Suprapubic skin (tissue), 4 donors: ENCODE data around the gene HSP90AB1. TPM values are rescaled to one million over a fixed set of nuclear protein-coding genes. Genes with fewer than 3 reads are reported as not detected.

Experiments
- DNase-seq, 2 donors: peaks; one replicate each; pipeline ENCODE4 v3.0.0-alpha.2; 2019; ENCODE audit warnings: low spot score in 2 of 2
- H3K27ac ChIP-seq: fragments of 200-600 bp; sonication (generic); one replicate; pipeline ENCODE4 v1.5.1; 2019
- H3K27me3 ChIP-seq: fragments of 200-600 bp; sonication (generic); one replicate; pipeline ENCODE4 v1.5.1; 2019
- H3K36me3 ChIP-seq: fragments of 200-600 bp; sonication (generic); one replicate; pipeline ENCODE4 v1.5.1; 2019
- H3K4me1 ChIP-seq: fragments of 200-600 bp; sonication (generic); one replicate; pipeline ENCODE4 v1.5.1; 2019
- H3K4me3 ChIP-seq: fragments of 200-600 bp; sonication (generic); one replicate; pipeline ENCODE4 v1.5.1; 2019; ENCODE audit warnings: mild to moderate bottlenecking
- H3K9me3 ChIP-seq: fragments of 200-600 bp; sonication (generic); one replicate; pipeline ENCODE4 v1.5.1; 2019
- EP300 ChIP-seq: sonication (generic); formaldehyde crosslinking; IDR thresholded peaks from one replicate; pipeline ENCODE4 v1.6.1; 2017; ENCODE audit warnings: antibody characterized with exemption
- POLR2A ChIP-seq, 2 donors: fragments of 450-650 bp; IDR thresholded peaks; one replicate each; pipeline ENCODE4 v1.6.1; 2017; ENCODE audit warnings: antibody characterized with exemption in 2 of 2, mild to moderate bottlenecking in 2 of 2, moderate library complexity in 2 of 2
- POLR2AphosphoS5 ChIP-seq, 3 donors: sonication (generic); formaldehyde crosslinking; IDR thresholded peaks; one replicate each; pipeline ENCODE4 v1.6.1; 2017; ENCODE audit warnings: antibody characterized with exemption in 3 of 3
- WGBS: methylation state at CpG from one replicate; pipeline ENCODE4 v1.1.5; 2018; 5-methylcytosine and 5-hydroxymethylcytosine counted together
- total RNA-seq, 4 donors: library from RNA; depleted of rRNA; stranded (reverse); fragments of >200 nt; gene quantifications; one replicate each; pipeline ENCODE4 v1.1.0, GENCODE V29; 2016
- TF ChIP-seq, protein P1 (sequence below), 2 donors: fragments of 200-600 bp in 1 of 2; fragments of 450-650 bp in 1 of 2; sonication (generic) in 1 of 2; IDR thresholded peaks; one replicate each; pipeline ENCODE4 v1.5.1; 2016 to 2019; ENCODE audit warnings: antibody characterized with exemption in 2 of 2, mild to moderate bottlenecking in 1 of 2, moderate library complexity in 1 of 2

The HSP90AB1 gene
- total RNA-seq, 4 donors from 2014 or later, result 450 to 830 (median 678) TPM

DNA sequence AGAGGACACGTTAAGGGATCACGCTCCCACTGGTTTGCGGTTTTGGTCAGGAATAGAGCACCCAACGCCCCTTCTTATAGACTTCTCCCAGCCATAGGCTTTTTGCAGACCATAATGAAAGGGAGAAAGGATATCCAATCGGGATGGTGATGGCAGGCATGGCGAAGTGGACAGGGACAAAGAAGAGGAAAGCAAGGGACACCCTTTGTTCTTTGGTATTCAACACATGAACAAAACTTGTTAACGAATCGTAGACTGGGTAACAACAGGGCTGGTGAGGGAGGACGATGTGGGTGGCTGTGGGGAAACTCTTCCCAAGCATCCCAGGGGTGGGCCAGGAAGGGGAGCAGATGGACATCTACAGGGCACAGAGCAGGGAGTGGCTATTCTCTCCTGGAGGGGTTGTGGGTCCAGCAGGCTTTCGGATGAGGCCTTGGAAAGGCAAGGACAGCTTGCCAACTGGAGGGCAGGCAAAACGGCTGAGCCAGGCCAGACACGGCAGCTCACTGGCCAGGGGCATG is 1.4 kb upstream of the HSP90AB1 start:
- Histone ChIP-seq H3K27ac (peak overlapping the region; percentile 94), H3K4me3 (peak overlapping the region; percentile 92), H3K4me1 (peaks cover 36% of the 10 kb centered on the region), H3K9me3 (no peaks in the 10 kb centered on the region), H3K27me3 (no peaks in the 10 kb centered on the region), H3K36me3 (peaks cover 17% of the 10 kb centered on the region)
- WGBS, result 80% methylated on average over 10 of the region's 12 CpGs
- DNase-seq, result no peak
- TF ChIP-seq, protein P1, sequence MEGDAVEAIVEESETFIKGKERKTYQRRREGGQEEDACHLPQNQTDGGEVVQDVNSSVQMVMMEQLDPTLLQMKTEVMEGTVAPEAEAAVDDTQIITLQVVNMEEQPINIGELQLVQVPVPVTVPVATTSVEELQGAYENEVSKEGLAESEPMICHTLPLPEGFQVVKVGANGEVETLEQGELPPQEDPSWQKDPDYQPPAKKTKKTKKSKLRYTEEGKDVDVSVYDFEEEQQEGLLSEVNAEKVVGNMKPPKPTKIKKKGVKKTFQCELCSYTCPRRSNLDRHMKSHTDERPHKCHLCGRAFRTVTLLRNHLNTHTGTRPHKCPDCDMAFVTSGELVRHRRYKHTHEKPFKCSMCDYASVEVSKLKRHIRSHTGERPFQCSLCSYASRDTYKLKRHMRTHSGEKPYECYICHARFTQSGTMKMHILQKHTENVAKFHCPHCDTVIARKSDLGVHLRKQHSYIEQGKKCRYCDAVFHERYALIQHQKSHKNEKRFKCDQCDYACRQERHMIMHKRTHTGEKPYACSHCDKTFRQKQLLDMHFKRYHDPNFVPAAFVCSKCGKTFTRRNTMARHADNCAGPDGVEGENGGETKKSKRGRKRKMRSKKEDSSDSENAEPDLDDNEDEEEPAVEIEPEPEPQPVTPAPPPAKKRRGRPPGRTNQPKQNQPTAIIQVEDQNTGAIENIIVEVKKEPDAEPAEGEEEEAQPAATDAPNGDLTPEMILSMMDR (IDR thresholded peaks at IDR 0.05), result no peak
- no peak for TF ChIP-seq EP300
- TF ChIP-seq POLR2A (IDR thresholded peaks at IDR 0.05), result no peak
- TF ChIP-seq POLR2AphosphoS5 (IDR thresholded peaks at IDR 0.05), result no peak

DNA sequence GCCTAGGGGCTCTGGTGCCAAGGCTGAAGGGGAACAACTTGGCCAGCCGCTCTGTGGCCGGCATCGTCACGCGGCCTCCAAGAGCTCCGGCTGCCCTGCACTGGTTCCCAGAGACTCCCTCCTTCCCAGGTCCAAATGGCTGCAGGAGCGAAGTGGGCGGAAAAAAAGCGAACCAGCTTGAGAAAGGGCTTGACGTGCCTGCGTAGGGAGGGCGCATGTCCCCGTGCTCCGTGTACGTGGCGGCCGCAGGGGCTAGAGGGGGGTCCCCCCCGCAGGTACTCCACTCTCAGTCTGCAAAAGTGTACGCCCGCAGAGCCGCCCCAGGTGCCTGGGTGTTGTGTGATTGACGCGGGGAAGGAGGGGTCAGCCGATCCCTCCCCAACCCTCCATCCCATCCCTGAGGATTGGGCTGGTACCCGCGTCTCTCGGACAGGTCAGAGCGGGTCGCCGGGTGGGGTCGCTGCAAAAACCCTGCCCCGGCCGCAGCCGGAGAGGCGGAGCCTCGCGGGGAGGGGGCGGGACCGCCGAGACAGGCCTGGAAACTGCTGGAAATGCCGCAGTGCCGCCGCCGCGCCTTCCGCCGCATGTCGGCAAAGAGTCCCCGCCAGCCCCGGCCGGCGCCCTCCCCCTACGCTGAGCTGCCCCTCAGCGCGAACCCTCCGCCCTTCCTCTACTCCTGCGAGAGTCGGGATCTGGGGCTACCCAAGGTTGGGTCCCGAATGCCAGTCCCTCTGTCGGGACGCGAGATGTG is 814 bp upstream of the HSP90AB1 start:
- DNase-seq, result peak; percentile 91
- no peaks in the 10 kb centered on the region for H3K9me3 ChIP-seq
- H3K4me1 ChIP-seq, result peaks cover 39% of the 10 kb centered on the region
- H3K27me3 ChIP-seq, result no peaks in the 10 kb centered on the region
- TF ChIP-seq EP300 (no peak), POLR2AphosphoS5 (IDR thresholded peaks at IDR 0.05) (peak in 1 of 3 donors; percentile 36)
- peak overlapping the region; percentile 92 for H3K4me3 ChIP-seq
- under 1% methylated on average over 34 of the region's 62 CpGs for WGBS
- peaks cover 24% of the 10 kb centered on the region for H3K36me3 ChIP-seq
- H3K27ac ChIP-seq, result peak overlapping the region; percentile 94

DNA sequence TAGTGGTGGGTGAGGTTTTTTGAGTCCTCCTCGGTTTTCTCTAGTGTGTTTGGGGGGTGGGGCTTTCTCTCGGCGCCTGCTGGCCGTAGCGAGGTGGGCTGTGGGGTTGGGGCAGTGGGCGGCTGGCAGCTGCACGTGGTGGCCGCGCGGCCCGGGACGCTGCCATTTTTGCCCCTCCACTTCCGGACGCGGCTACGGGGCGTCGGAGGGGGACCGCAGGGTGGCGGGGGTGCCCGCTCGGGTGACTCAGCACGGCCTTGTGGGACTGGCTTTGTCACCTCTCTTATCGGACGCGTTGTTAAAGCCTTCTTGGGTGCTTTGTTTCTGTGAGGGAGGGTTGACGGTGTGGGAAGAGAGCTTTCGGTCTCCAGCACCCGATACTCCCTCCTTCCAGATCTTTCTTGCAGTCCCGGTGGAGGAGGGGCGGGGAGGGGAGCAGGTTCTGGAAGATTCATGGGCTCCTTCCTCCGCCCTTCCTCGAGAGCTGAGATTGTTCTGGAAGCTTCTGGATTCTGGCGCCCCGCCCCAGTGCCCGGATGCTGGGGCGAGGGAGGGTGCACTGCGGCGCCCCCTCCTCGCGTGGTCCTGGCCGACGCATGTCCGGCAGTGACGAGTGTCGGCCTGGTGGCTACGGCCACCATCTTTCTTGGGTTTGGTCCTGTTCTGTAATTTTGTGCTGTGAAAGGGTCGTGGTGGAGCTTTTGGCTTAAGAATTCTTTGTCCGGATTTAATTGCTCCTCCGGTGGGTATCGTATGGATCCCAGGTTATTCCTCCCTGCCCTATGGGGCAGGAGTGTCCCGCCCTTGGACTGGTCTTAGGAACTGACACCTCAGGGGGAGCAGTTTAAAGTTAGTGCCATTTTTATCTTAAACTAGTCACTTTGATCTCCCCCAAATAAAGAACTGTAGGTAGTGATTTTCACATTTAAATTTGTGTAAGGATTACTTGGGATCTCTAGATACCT is 719 bp downstream of the HSP90AB1 start:
- Histone ChIP-seq H3K9me3 (no peaks in the 10 kb centered on the region), H3K27ac (peak overlapping the region; percentile 94), H3K4me1 (peaks cover 39% of the 10 kb centered on the region), H3K36me3 (peaks cover 39% of the 10 kb centered on the region), H3K27me3 (no peaks in the 10 kb centered on the region), H3K4me3 (peak overlapping the region; percentile 92)
- WGBS, result 6% methylated on average over 4 of the region's 52 CpGs
- peak in 1 of 3 donors; percentile 93 for TF ChIP-seq POLR2AphosphoS5 (IDR thresholded peaks at IDR 0.05)
- no peak for TF ChIP-seq POLR2A (IDR thresholded peaks at IDR 0.05)
- TF ChIP-seq EP300, result no peak
- DNase-seq, result peak in 1 of 2 donors; percentile 86

DNA sequence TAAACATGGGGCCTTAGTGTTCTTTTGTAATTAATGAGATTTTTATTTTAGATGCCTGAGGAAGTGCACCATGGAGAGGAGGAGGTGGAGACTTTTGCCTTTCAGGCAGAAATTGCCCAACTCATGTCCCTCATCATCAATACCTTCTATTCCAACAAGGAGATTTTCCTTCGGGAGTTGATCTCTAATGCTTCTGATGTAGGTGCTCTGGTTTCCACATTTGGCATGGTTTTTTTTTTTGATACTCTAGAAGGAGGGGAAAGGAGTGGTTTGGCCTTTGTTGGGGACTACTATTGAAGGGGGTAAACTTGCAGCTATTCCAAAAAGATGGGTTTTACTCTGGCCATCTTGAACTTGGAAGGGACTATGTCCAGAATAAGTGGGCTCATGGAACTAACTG is 1.7 kb downstream of the HSP90AB1 start:
- peaks cover 49% of the 10 kb centered on the region for H3K36me3 ChIP-seq
- no peak for DNase-seq
- 14% methylated on average over 1 of the region's 1 CpG for WGBS
- H3K4me3 ChIP-seq, result peak overlapping the region; percentile 92
- H3K27ac ChIP-seq, result no peak overlapping the region
- TF ChIP-seq POLR2AphosphoS5 (IDR thresholded peaks at IDR 0.05) (no peak), POLR2A (IDR thresholded peaks at IDR 0.05) (no peak), EP300 (no peak)
- TF ChIP-seq, protein P1 (IDR thresholded peaks at IDR 0.05), result no peak
- no peaks in the 10 kb centered on the region for H3K27me3 ChIP-seq
- peaks cover 43% of the 10 kb centered on the region for H3K4me1 ChIP-seq
- no peaks in the 10 kb centered on the region for H3K9me3 ChIP-seq

DNA sequence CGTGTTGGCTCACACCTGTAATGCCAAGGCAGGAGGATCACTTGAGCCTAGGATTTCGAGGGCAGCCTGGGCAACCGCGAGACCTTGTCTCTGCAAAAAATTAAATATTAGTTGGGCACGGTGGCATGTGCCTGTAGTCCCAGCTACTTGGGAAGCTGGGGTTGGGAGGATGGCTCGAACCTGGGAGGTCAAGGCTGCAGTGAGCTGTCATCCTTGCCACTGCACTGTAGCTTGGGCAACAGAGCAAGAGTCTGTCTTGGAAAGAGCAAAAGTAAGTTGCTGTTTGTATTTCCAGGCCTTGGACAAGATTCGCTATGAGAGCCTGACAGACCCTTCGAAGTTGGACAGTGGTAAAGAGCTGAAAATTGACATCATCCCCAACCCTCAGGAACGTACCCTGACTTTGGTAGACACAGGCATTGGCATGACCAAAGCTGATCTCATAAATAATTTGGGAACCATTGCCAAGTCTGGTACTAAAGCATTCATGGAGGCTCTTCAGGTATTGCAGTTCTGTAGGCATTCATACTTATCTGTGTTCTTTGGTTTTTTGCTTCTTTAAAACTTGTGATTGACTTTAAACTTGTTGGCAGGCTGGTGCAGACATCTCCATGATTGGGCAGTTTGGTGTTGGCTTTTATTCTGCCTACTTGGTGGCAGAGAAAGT is 2.3 kb downstream of the HSP90AB1 start:
- Histone ChIP-seq H3K4me3 (peak overlapping the region; percentile 92), H3K4me1 (peaks cover 43% of the 10 kb centered on the region), H3K9me3 (no peaks in the 10 kb centered on the region), H3K36me3 (peaks cover 55% of the 10 kb centered on the region), H3K27ac (no peak overlapping the region), H3K27me3 (no peaks in the 10 kb centered on the region)
- TF ChIP-seq, protein P1 (IDR thresholded peaks at IDR 0.05), result no peak
- no peak for TF ChIP-seq POLR2A (IDR thresholded peaks at IDR 0.05)
- no peak for TF ChIP-seq EP300
- no peak for TF ChIP-seq POLR2AphosphoS5 (IDR thresholded peaks at IDR 0.05)
- no peak for DNase-seq
- 63% methylated on average over 9 of the region's 9 CpGs for whole genome bisulfite sequencing
